ENCODE results near the gene ASTN2. TPM values are rescaled to one million over a fixed set of nuclear protein-coding genes. Genes with fewer than 3 reads are reported as not detected.

Gene ASTN2
- total and polyA plus RNA-seq, 9 of the 15 experiments (the other 6 are each of a cell fraction or from before 2014, with no cell fraction given), result 0.56 to 3.5 (median 1.9) TPM

DNA sequence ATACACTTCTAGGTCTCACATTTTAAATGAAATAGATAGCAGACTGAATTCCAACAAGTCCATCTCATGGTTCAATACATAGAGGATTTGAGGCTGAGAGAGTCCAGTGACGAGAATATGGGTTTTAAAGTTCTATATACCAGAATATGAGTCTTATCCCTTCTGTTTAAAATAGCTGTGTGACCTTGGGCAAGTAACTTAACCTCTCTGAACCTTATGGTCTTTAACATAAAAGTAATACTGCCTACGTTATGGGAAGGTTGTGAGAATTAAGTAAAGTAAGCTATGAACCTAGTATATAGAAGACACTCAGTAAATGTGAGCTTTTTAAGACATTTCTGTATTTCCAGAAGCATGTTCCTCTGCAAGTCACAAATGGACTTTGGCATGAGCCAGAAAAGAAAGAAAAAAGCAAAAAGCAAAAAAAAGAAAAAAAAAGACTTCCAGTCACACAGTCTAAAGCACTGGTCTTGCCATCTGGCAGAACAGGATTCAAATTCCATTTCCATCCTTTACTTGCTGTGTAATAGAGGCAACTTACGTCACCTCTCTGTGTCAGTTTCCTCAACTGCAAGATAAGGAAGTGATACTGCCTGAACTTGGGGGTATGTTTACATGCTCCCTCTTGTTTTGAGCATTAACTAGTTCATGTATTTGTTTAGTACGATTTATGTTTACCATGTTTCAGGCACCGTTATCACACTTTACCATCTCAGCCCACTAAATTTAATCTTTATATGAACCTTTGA is 479.5 kb downstream of the ASTN2 start:
- in situ Hi-C loops (cut with MboI) (no loop called here), intact Hi-C loops (cut with micrococcal nuclease) (no loop called here)
- H3K27me3 ChIP-seq (ENCODE audit: control insufficient read depth in 2 of 2, insufficient read depth in 2 of 2, low read length in 2 of 2), result no peaks in the 10 kb centered on the region
- H3K4me3 ChIP-seq, result no peak overlapping the region
- CTCF ChIA-PET (ENCODE audit: low intra/inter-chr PET ratio), result no interaction called here
- no peaks in the 10 kb centered on the region for H3K79me2 ChIP-seq (ENCODE audit: control insufficient read depth, insufficient read depth, low read length)
- no peaks in the 10 kb centered on the region for H3K36me3 ChIP-seq (ENCODE audit: control insufficient read depth, insufficient read depth, low read length)
- H2AFZ ChIP-seq (ENCODE audit: low read depth, low read length), result no peak overlapping the region
- H3K27ac ChIP-seq (ENCODE audit: extremely low read depth, low read depth, low read length), result no peak overlapping the region
- TF ChIP-seq RBM25 (IDR thresholded peaks at IDR 0.05; ENCODE audit: low read depth, low read length, severe bottlenecking) (peak; percentile 84), SOX6 (IDR thresholded peaks at IDR 0.05) (no peak), ZFP36 (IDR thresholded peaks at IDR 0.05; ENCODE audit: low read depth, low read length, partially characterized antibody) (peak; percentile 38)
- no peaks in the 10 kb centered on the region for H3K4me1 ChIP-seq (replicated peaks in 1 of 2; ENCODE audit: control insufficient read depth in 2 of 2, insufficient read depth in 2 of 2, low read length in 2 of 2)
- H3K9me1 ChIP-seq (ENCODE audit: control insufficient read depth, insufficient read depth, low read length), result no peaks in the 10 kb centered on the region
- no peak for ATAC-seq
- H3K9ac ChIP-seq (ENCODE audit: insufficient read depth in 1 of 2, low read depth in 2 of 2, low read length in 2 of 2), result no peak overlapping the region
- no peaks in the 10 kb centered on the region for H4K20me1 ChIP-seq (replicated peaks; ENCODE audit: control insufficient read depth, insufficient read depth, low read length)
- H3K9me3 ChIP-seq (replicated peaks; ENCODE audit: control insufficient read depth, insufficient read depth, low read depth, low read length), result no peaks in the 10 kb centered on the region; the same call in 1 of the 2 replicates
- no TSS peak for BruUV-seq (replicated peaks)
- POLR2A ChIA-PET, result no interaction called here
- no peak for DNase-seq (ENCODE audit: extremely low read depth in 1 of 4, low spot score in 3 of 4)
- WGBS (ENCODE audit: insufficient coverage, low coverage, missing lambda C conversion rate), result 0% methylated on average over 5 of the region's 5 CpGs
- FAIRE-seq, result no peak
- H3K4me2 ChIP-seq (ENCODE audit: insufficient read depth, low read length), result no peak overlapping the region

DNA sequence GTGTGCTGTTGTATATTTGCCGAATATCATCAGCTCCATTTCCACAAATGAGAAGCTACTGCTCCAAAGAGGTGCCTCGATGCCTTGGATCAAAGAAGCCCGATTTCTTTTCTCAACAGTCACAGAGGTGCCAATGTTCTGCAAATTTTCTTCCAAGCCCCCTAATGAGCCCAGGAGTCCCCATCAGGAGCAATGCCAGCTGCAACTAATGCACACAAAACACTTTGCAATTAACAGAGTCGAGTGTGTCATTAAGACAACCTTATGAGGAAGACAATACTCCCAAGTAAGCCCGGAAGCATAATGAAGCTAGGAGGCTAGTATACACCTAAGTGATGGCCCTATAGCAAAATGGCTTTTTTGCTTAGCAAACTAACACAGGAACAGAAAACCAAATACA is 480.7 kb downstream of the ASTN2 start:
- BruUV-seq (replicated peaks), result no TSS peak
- Histone ChIP-seq H2AFZ (ENCODE audit: low read depth, low read length) (no peak overlapping the region), H3K9me1 (ENCODE audit: control insufficient read depth, insufficient read depth, low read length) (no peaks in the 10 kb centered on the region), H3K4me3 (no peak overlapping the region), H3K27me3 (ENCODE audit: control insufficient read depth in 2 of 2, insufficient read depth in 2 of 2, low read length in 2 of 2) (no peaks in the 10 kb centered on the region), H3K4me2 (ENCODE audit: insufficient read depth, low read length) (no peak overlapping the region), H3K36me3 (ENCODE audit: control insufficient read depth, insufficient read depth, low read length) (no peaks in the 10 kb centered on the region), H4K20me1 (replicated peaks; ENCODE audit: control insufficient read depth, insufficient read depth, low read length) (no peaks in the 10 kb centered on the region), H3K9ac (ENCODE audit: insufficient read depth in 1 of 2, low read depth in 2 of 2, low read length in 2 of 2) (no peak overlapping the region), H3K4me1 (replicated peaks in 1 of 2; ENCODE audit: control insufficient read depth in 2 of 2, insufficient read depth in 2 of 2, low read length in 2 of 2) (no peaks in the 10 kb centered on the region), H3K27ac (ENCODE audit: extremely low read depth, low read depth, low read length) (no peak overlapping the region), H3K79me2 (ENCODE audit: control insufficient read depth, insufficient read depth, low read length) (no peaks in the 10 kb centered on the region), H3K9me3 (replicated peaks; ENCODE audit: control insufficient read depth, insufficient read depth, low read depth, low read length) (no peaks in the 10 kb centered on the region; the same call in 1 of the 2 replicates)
- FAIRE-seq (no peak), ATAC-seq (no peak), DNase-seq (ENCODE audit: extremely low read depth in 1 of 4, low spot score in 3 of 4) (no peak)
- 0% methylated on average over 5 of the region's 5 CpGs for WGBS (ENCODE audit: insufficient coverage, low coverage, missing lambda C conversion rate)
- in situ Hi-C loops (cut with MboI) (no loop called here), intact Hi-C loops (cut with micrococcal nuclease) (no loop called here)
- CTCF ChIA-PET (ENCODE audit: low intra/inter-chr PET ratio), result no interaction called here
- POLR2A ChIA-PET, result no interaction called here
- TF ChIP-seq ZNF217 (CRISPR knock-in tag; IDR thresholded peaks at IDR 0.05), result no peak
- no peak for TF ChIP-seq CBFA2T2 (conservative IDR thresholded peaks at IDR 0.05)
- TF ChIP-seq SREBF2 (CRISPR knock-in tag; IDR thresholded peaks at IDR 0.05), result no peak
- TF ChIP-seq KLF10 (CRISPR knock-in tag; IDR thresholded peaks at IDR 0.05), result no peak
- TF ChIP-seq, protein P1, sequence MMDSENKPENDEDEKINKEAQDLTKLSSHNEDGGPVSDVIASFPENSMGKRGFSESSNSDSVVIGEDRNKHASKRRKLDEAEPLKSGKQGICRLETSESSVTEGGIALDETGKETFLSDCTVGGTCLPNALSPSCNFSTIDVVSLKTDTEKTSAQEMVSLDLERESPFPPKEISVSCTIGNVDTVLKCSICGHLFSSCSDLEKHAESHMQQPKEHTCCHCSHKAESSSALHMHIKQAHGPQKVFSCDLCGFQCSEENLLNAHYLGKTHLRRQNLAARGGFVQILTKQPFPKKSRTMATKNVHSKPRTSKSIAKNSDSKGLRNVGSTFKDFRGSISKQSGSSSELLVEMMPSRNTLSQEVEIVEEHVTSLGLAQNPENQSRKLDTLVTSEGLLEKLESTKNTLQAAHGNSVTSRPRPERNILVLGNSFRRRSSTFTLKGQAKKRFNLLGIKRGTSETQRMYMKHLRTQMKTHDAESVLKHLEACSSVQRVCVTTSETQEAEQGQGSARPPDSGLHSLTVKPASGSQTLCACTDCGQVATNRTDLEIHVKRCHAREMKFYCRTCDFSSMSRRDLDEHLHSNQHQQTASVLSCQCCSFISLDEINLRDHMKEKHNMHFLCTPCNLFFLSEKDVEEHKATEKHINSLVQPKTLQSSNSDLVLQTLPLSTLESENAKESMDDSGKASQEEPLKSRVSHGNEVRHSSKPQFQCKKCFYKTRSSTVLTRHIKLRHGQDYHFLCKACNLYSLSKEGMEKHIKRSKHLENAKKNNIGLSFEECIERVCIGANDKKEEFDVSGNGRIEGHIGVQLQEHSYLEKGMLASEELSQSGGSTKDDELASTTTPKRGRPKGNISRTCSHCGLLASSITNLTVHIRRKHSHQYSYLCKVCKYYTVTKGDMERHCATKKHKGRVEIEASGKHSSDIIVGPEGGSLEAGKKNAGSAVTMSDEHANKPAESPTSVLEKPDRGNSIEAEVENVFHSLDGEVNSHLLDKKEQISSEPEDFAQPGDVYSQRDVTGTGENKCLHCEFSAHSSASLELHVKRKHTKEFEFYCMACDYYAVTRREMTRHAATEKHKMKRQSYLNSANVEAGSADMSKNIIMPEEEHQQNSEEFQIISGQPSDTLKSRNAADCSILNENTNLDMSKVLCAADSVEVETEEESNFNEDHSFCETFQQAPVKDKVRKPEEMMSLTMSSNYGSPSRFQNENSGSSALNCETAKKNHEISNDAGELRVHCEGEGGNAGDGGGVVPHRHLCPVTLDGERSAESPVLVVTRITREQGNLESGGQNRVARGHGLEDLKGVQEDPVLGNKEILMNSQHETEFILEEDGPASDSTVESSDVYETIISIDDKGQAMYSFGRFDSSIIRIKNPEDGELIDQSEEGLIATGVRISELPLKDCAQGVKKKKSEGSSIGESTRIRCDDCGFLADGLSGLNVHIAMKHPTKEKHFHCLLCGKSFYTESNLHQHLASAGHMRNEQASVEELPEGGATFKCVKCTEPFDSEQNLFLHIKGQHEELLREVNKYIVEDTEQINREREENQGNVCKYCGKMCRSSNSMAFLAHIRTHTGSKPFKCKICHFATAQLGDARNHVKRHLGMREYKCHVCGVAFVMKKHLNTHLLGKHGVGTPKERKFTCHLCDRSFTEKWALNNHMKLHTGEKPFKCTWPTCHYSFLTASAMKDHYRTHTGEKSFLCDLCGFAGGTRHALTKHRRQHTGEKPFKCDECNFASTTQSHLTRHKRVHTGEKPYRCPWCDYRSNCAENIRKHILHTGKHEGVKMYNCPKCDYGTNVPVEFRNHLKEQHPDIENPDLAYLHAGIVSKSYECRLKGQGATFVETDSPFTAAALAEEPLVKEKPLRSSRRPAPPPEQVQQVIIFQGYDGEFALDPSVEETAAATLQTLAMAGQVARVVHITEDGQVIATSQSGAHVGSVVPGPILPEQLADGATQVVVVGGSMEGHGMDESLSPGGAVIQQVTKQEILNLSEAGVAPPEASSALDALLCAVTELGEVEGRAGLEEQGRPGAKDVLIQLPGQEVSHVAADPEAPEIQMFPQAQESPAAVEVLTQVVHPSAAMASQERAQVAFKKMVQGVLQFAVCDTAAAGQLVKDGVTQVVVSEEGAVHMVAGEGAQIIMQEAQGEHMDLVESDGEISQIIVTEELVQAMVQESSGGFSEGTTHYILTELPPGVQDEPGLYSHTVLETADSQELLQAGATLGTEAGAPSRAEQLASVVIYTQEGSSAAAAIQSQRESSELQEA (IDR thresholded peaks at IDR 0.05; ENCODE audit: low read depth), result no peak
- no peak for TF ChIP-seq SAFB (IDR thresholded peaks at IDR 0.05; ENCODE audit: borderline replicate concordance, low read depth, low read length)

Data from K562 (cell line).